ENCODE measurements around the gene GGN.
"Not testable (repeated sequence)": the region's sequence is repeated elsewhere in the genome, so short reads cannot be mapped to it uniquely, and the experiment has no call there.

GGN gene

DNA sequence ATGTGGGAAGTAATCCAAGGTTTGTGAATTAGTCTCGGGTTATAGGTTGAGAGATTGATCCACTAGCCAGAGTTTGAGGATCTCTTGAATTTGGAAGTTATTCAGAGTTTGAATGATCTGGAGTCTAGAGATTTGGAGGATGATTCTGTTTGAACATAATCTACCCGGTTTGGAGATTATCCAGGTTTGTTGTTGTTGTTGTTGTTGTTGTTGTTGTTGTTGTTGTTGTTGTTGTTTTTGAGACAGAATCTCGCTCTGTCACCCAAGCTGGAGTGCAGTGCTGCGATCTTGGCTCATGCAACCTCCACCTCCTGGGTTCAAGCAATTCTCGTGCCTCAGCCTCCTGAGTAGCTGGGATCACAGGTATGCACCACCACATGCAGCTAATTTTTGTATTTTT, 24.1 kb upstream of the GGN start:
- not testable (repeated sequence) for DNase-seq (ENCODE audit: low spot score)

- DNase-seq (ENCODE audit: low spot score): no peak
Observed at GRCh38 chr19:38411041-38411712, 23.3 kb upstream of the GGN start.

- not testable (repeated sequence) for DNase-seq (ENCODE audit: low spot score)
Observed at GRCh38 chr19:38410407-38410806, 22.6 kb upstream of the GGN start.

GRCh38 chr19:38409631-38410133, 21.8 kb upstream of the GGN start:
- DNase-seq (ENCODE audit: low spot score): no peak

DNA sequence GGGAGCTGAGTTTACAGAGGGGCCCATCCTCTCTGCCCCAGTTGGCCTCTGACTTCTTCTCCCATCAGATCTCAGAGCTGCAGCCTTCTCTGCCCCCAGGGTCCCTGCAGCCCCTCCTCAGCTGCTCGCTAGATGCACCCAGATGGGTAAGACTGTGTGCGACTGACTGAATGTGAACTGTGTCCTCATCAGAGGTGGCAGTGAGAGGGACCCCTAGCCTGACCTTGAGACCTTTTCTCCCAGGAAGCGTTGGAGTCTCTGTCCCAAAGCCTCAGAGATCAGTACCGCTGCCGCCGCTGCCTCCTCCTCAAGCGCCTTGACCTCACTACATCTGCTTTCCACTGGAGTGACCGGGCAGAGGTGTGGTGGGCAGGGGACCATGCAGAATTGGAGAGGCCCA, 17.4 kb upstream of the GGN start:
- DNase-seq (ENCODE audit: low spot score): no peak

DNA sequence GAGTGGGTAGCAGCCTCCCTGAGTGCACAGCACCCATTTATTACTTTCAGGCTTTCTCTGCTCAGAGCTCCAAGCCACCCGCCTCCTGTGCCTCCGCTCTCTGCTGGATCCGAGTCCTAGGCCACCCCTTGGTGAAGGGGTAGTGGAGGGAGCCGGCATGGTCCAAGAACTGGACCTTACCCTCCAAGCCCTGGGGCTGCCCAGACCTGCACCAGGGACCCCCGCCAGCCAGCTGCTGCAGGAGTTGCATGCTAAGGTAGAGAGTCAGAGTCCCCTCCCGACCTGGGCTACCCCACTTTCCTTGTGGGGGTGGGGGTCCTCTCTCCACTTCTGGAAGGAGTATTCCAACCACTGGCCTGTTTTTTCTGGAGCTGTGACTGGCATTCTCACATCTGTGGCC, 17.0 kb upstream of the GGN start:
- DNase-seq (ENCODE audit: low spot score): no peak

DNA sequence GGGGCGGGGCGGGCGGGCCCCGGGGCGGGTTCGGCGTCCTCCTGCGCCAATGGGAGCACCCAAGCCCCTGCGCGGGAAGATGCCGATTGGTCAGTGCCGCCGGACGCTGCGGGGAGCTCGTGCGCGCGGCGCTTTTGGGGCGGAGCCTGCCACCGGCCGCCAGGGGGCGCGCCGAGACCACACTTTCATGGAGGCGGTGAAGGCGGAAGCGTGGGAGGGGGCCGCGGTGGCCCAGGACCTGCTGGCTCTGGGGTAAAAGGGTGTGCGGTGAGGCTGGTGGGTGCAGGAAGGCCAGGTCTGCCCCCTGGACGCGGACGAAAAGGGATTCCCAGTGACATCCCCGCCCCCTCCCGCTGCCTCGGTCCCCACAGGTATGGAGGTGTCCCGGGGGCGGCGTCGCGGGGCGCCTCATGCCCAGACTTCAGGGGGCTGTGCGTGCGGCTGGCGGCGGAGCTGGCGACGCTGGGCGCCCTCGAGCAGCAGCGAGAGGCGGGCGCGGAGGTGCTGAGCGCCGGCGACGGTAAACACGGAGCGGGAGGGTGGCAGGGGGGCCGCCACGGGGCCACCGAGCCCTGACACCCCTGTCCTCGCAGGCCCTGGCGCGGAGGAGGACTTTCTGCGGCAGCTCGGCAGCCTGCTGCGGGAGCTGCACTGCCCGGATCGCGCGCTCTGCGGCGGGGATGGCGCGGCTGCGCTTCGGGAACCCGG, 15.3 kb upstream of the GGN start, which contains the start of gene FAM98C:
FAM98C (plus strand) TSS at position 127 of the 708 bp plus-strand sequence; CDS start at position 188, 61 bp downstream.
- DNase-seq (ENCODE audit: low spot score): peak; percentile 100

- no peak for DNase-seq (ENCODE audit: low spot score)
Observed at GRCh38 chr19:38402623-38402966, 14.8 kb upstream of the GGN start.

- DNase-seq (ENCODE audit: low spot score): no peak
Observed at GRCh38 chr19:38401148-38401547, 13.3 kb upstream of the GGN start.

DNA sequence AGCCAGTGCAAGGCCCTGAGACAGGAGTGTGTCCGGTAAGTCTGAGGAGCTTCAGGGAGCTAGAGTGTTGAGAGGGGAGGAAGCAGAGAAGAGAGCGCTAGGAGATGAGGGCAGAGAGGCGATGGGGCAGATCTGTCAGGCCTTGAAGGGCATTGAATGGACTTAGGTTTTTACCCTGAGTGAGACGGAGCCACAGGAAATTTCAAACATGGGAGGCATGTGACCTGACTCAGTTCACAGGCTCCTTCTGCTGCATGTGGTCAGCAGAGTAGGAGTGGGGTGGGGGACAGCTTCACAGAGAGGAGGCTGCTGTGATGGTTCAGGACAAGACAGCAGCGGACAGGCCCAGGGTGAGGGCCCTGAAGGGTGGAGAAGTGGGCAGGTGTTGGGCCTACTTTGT, 12.5 kb upstream of the GGN start:
- DNase-seq (ENCODE audit: low spot score): no peak

- DNase-seq (ENCODE audit: low spot score): no peak
Observed at GRCh38 chr19:38399537-38399936, 11.7 kb upstream of the GGN start.

DNA sequence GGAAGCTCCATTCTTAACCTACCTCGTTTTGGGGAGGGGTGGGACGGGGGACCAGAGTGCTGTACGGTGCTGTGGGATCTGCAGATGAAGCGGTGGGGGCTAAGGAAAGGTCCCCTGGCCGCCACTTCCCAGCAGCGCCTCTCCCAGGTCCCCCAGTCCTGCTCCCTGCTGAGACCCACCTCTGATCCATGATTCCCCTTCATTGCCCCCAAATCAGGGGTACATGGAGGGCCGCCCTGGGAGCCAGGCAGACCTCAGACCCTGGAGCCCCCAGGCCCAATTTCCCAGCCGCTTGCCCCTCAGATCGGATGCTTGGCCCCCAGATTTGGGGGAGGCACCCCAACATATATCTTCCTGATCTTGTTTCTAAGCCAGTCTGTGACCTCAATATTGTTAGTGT, 11.2 kb upstream of the GGN start:
- DNase-seq (ENCODE audit: low spot score): no peak

DNA sequence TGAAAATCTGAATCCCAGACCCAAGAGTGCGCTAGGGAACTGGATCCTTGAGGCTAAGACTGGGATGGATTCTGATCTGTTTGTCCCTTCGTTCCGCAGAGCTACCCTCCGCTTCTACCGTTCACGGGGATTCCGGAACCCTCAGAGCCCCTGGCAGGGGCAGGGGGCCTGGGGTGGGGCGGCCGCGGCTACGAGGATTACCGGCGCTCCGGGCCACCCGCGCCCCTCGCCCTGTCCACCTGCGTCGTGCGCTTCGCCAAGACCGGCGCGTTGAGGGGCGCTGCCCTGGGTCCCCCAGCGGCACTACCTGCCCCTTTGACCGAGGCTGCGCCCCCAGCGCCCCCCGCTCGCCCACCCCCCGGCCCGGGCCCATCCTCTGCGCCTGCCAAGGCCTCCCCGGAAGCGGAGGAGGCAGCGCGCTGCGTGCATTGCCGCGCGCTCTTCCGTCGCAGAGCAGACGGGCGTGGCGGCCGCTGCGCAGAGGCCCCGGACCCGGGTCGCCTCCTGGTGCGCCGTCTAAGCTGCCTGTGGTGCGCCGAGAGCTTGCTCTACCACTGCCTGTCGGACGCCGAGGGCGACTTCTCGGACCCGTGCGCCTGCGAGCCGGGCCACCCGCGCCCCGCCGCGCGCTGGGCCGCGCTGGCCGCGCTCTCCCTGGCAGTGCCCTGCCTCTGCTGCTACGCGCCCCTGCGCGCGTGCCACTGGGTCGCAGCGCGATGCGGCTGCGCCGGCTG, 7.7 kb upstream of the GGN start:
- peak; percentile 35 for DNase-seq (ENCODE audit: low spot score)

DNA sequence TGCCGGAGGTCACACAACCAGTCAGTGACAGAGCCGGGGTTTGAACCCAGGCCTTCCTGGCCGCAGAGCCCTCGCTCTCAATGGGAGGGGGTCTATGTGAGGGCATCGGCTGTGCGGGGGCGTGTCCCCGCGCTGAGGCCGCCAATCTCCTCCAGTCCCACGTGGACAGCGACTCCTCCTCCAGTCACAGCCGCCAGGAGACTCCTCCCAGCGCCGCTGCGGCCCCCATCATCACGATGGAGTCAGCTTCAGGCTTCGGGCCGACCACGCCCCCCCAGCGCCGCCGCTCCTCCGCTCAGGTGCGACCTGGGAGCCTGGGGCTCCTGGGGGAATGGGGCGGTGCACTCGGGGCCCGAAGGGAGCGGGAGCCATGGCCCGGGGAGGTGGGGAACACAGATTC, 6.7 kb upstream of the GGN start:
- DNase-seq (ENCODE audit: low spot score): peak; percentile 77

- DNase-seq (ENCODE audit: low spot score): no peak
Observed at GRCh38 chr19:38392707-38393308, 5.0 kb upstream of the GGN start.

- DNase-seq (ENCODE audit: low spot score): no peak
Observed at GRCh38 chr19:38391911-38392464, 4.2 kb upstream of the GGN start.

- DNase-seq (ENCODE audit: low spot score): no peak
Observed at GRCh38 chr19:38389957-38390924, 2.4 kb upstream of the GGN start.

DNA sequence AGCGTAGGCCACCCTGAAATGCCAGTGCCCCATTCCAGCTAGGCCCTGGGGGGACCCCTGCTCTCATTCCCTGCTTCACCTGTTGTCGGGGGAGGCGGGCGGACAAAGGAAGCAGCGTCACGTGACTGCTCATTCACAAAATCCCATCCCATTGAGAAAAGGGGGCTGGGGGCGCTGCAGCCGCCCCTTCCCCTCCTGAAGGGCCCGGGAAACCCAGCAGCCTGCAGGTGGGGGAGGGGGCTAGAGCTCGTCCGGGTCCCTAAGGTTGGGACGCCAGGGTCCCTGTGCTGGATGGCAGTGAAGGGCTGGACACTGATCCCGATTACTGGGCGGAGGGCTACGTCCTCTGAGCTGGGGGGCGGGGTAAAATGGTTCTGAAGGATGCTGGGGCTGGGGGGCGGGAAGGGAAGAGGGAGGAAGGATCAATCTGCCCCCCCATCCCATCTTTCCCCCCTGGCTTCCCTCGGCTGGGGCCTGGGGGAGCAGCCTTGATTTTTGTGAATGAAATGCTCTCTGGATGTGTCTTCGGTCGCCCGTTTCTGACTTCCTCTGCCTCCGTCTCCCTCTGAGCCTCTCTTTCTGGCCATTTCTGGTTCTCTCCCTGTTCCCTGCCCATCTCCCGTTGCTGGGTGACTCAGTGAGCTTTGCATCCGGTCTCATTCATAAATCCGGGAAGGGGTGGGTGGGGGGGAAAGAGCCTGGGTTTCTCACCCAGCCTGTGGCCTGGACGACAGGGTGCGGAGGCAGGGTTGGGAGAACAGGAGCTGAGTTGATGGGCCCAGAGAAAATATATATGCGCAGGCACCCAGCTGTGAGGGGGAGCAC, 1.5 kb upstream of the GGN start:
- no peak for DNase-seq (ENCODE audit: low spot score)

DNA sequence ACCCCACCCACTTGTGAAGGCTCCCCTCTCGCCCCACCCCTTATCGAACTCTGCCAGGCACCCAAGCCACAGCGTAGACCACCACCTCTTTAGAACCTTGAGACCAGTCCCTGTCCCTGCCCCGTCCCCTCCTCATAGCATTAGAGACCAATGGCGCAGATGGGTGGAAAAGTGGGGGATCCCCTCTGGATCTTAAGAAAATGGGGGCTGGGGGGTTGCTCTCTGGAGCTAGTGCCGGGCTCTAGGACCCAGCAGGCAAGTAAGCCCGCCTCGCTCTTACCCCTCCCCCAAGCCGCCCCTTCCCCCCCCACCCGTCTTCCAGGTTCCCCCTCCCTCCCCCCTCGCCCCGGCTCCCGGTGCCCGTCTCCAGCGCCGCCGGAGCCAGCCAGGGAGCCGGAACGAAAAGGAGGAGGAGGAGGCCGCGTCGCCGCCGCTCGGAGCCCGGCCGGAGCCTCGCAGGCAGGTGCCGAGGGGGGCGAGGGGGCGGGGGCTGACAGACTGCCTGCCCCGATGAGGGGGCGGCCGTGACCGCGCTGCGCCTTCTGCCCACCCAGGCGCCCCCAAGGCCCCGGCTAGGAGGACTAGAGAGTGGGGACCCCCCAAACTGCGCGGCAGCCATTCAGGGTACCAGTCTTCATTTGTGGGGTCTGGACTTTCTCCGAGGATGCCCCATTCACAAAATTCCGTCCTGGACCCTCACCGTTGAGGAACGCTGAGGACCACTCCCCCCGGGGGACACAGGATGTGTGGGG, 691 bp upstream of the GGN start, which contains the start of gene SPRED3:
SPRED3 (plus strand) TSS at position 349 of the 752 bp plus-strand sequence. CDS start 1,606 bp downstream, outside the sequence.
- DNase-seq (ENCODE audit: low spot score): peak; percentile 11

Measured in germinal center (tissue), 1 donor.